Measurements from ENCODE around the gene ORAI3.
"Not testable (repeated sequence)": the region's sequence is repeated elsewhere in the genome, so short reads cannot be mapped to it uniquely, and the experiment has no call there.

ORAI3 gene

GRCh38 chr16:30926937-30927788 is 21.7 kb upstream of the ORAI3 start:
- no peaks in the 10 kb centered on the region for H3K9me3 ChIP-seq
- H3K27me3 ChIP-seq (ENCODE audit: low read depth) = no peaks in the 10 kb centered on the region
- H3K36me3 ChIP-seq (replicated peaks) = peaks cover 34% of the 10 kb centered on the region
- in situ Hi-C loops (cut with MboI; ENCODE audit: low sequenced_read_pairs) = no loop called here
- no peak overlapping the region for H3K4me3 ChIP-seq
- H3K4me1 ChIP-seq = no peaks in the 10 kb centered on the region; the same call in 1 of the 2 replicates
- no peak for DNase-seq (ENCODE audit: low spot score in 2 of 2)

- no peaks in the 10 kb centered on the region; the same call in 1 of the 2 replicates for H3K4me1 ChIP-seq
- no peak overlapping the region for H3K4me3 ChIP-seq
- peaks cover 37% of the 10 kb centered on the region for H3K36me3 ChIP-seq (replicated peaks)
- no peaks in the 10 kb centered on the region for H3K9me3 ChIP-seq
- in situ Hi-C loops (cut with MboI; ENCODE audit: low sequenced_read_pairs) = no loop called here
- H3K27me3 ChIP-seq (ENCODE audit: low read depth) = no peaks in the 10 kb centered on the region
- peak; percentile 59 to 80 for DNase-seq (ENCODE audit: low spot score in 2 of 2)
Measured at GRCh38 chr16:30927789-30928378, 21.0 kb upstream of the ORAI3 start.

GRCh38 chr16:30928390-30928789 is 20.5 kb upstream of the ORAI3 start:
- no peak for DNase-seq (ENCODE audit: low spot score in 2 of 2)
- Histone ChIP-seq H3K4me3 (no peak overlapping the region), H3K4me1 (no peaks in the 10 kb centered on the region; the same call in 1 of the 2 replicates), H3K9me3 (no peaks in the 10 kb centered on the region), H3K36me3 (replicated peaks) (peaks cover 41% of the 10 kb centered on the region), H3K27me3 (ENCODE audit: low read depth) (no peaks in the 10 kb centered on the region)
- in situ Hi-C loops (cut with MboI; ENCODE audit: low sequenced_read_pairs) = no loop called here

GRCh38 chr16:30929167-30929566 is 19.7 kb upstream of the ORAI3 start:
- H3K4me1 ChIP-seq = no peaks in the 10 kb centered on the region; the same call in 1 of the 2 replicates
- H3K27me3 ChIP-seq (ENCODE audit: low read depth) = no peaks in the 10 kb centered on the region
- peaks cover 41% of the 10 kb centered on the region for H3K36me3 ChIP-seq (replicated peaks)
- no peak for DNase-seq (ENCODE audit: low spot score in 2 of 2)
- no peak overlapping the region for H3K4me3 ChIP-seq
- no peaks in the 10 kb centered on the region for H3K9me3 ChIP-seq
- in situ Hi-C loops (cut with MboI; ENCODE audit: low sequenced_read_pairs) = no loop called here

- no peaks in the 10 kb centered on the region for H3K27me3 ChIP-seq (ENCODE audit: low read depth)
- no peaks in the 10 kb centered on the region for H3K4me1 ChIP-seq
- H3K4me3 ChIP-seq = no peak overlapping the region
- no peaks in the 10 kb centered on the region for H3K9me3 ChIP-seq
- no peak for DNase-seq (ENCODE audit: low spot score in 2 of 2)
- in situ Hi-C loops (cut with MboI; ENCODE audit: low sequenced_read_pairs) = no loop called here
- peaks cover 45% of the 10 kb centered on the region for H3K36me3 ChIP-seq (replicated peaks)
Measured at GRCh38 chr16:30930160-30930571, 18.7 kb upstream of the ORAI3 start.

- H3K9me3 ChIP-seq = no peaks in the 10 kb centered on the region
- no peak overlapping the region for H3K4me3 ChIP-seq
- no peak for DNase-seq (ENCODE audit: low spot score in 2 of 2)
- peaks cover 49% of the 10 kb centered on the region for H3K36me3 ChIP-seq (replicated peaks)
- H3K27me3 ChIP-seq (ENCODE audit: low read depth) = no peaks in the 10 kb centered on the region
- in situ Hi-C loops (cut with MboI; ENCODE audit: low sequenced_read_pairs) = no loop called here
- no peaks in the 10 kb centered on the region for H3K4me1 ChIP-seq
Measured at GRCh38 chr16:30931068-30931650, 17.7 kb upstream of the ORAI3 start.

- Histone ChIP-seq H3K36me3 (replicated peaks) (peaks cover 40% of the 10 kb centered on the region), H3K4me3 (no peak overlapping the region), H3K27me3 (ENCODE audit: low read depth) (no peaks in the 10 kb centered on the region), H3K4me1 (no peaks in the 10 kb centered on the region), H3K9me3 (no peaks in the 10 kb centered on the region)
- in situ Hi-C loops (cut with MboI; ENCODE audit: low sequenced_read_pairs) = no loop called here
- DNase-seq (ENCODE audit: low spot score in 2 of 2) = peak in 1 of 2 experiments; percentile 76
Measured at GRCh38 chr16:30934827-30935557, 13.9 kb upstream of the ORAI3 start.

DNA sequence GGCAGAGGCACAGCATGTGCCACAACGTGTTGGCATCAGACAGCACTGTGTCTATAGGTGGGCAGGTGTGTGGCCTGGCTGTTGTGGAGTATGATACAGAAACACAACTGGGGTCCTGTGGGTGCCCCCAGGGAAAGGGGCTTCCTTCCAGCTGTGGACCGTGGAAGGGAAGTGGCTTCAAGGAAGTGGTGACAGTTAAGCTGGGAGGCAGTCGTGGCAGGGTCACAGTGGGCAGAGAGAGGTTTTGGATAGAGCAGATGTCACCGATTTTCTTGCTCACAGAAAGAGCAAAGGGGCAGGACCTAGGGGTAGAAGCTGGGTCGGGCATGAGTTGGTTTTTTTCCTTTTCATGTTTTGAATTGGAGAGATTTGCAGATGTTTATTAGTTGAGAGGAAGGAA is 11.2 kb upstream of the ORAI3 start:
- H3K36me3 ChIP-seq (replicated peaks) = peaks cover 37% of the 10 kb centered on the region
- no peaks in the 10 kb centered on the region for H3K27me3 ChIP-seq (ENCODE audit: low read depth)

DNA sequence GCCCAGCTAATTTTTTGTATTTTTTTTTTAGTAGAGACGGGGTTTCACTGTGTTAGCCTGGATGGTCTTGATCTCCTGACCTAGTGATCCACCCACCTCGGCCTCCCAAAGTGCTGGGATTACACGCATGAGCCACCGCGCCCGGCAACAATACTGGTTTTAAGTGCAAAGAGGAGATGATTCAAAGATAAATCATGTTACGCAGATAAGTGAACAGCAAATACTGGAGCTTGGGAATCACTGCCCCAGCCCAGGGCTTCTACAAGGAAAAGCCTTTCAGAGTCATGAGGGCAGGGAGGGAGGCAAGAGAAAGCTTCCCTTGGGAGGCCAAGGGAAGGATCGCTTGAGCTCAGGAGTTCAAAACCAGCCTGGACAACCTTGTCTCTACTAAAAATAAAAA is 9.3 kb upstream of the ORAI3 start:
- DNase-seq (ENCODE audit: low spot score in 2 of 2); in situ Hi-C loops (cut with MboI; ENCODE audit: low sequenced_read_pairs); H3K4me1 ChIP-seq; H3K4me3 ChIP-seq; H3K9me3 ChIP-seq; H3K27me3 ChIP-seq (ENCODE audit: low read depth): not testable (repeated sequence)
- H3K36me3 ChIP-seq (replicated peaks) = peaks cover 43% of the 10 kb centered on the region

More for the DNA sequence above, 11.2 kb upstream of the ORAI3 start:
- DNase-seq (ENCODE audit: low spot score in 2 of 2) = no peak
- in situ Hi-C loops (cut with MboI; ENCODE audit: low sequenced_read_pairs) = no loop called here
- Histone ChIP-seq H3K4me1 (no peaks in the 10 kb centered on the region; the same call in 1 of the 2 replicates), H3K4me3 (no peak overlapping the region), H3K9me3 (no peaks in the 10 kb centered on the region)

DNA sequence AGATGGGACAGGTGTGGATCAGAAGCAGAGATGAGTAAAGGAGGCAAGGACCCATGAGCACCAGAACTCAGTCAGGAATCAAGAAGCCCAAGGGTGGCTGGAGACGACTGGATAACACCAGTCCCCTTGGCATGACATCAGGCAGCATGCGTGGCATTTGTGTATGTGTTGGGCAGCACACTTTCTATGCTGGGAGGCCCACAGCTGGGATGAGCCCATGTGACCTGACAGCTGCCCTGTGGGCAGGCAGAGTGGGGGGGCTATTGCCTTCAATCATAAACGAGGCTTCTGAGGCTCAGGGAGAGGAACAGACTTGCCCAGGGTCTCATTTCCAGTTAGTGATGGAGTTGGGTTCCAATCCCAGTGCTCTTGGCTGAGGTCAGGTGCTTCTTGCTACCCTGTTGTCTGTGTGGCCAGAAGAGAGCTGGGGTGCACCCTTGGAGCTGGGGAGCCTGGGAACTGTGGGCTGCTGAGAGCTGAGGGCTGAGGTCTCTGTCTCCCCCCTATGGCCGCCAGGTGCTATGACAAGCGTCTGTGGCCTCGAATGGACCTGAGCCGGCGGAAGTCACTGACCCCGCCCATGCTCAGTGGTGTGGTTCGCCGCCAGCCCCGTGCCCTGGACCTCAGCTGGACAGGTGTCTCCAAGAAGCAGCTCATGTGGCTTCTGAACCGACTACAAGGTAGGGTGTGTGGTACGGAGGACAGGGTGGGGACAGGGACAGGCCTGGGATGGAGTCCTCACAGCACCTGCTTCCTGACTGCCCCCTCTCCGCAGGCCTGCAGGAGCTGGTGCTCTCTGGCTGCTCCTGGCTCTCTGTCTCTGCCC is 7.1 kb upstream of the ORAI3 start:
- in situ Hi-C loops (cut with MboI; ENCODE audit: low sequenced_read_pairs) = no loop called here
- Histone ChIP-seq H3K36me3 (replicated peaks) (peaks cover 42% of the 10 kb centered on the region), H3K4me1 (no peaks in the 10 kb centered on the region; the same call in 1 of the 2 replicates), H3K4me3 (no peak overlapping the region), H3K9me3 (no peaks in the 10 kb centered on the region), H3K27me3 (ENCODE audit: low read depth) (no peaks in the 10 kb centered on the region)
- DNase-seq (ENCODE audit: low spot score in 2 of 2) = peak; percentile 63 to 84

- peaks cover 36% of the 10 kb centered on the region for H3K36me3 ChIP-seq (replicated peaks)
Measured at GRCh38 chr16:30942426-30942806, 6.5 kb upstream of the ORAI3 start.

DNA sequence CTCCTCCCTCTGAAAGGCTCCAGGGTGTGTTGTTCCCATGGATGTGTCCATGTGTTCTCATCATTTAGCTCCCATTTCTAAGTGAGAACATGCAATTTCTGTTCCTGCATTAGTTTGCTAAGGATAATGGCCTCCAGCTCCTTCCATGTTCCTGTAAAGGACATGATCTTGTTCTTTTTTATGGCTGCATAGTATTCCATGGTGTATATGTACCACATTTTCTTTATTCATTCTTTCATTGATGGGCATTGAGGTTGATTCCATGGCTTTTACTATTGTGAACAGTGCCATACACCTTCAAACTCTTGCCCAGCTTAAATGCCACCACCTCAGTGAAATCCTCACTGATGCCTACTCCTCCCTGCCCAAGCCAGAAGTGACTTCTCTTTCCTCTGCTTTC is 4.5 kb upstream of the ORAI3 start:
- Histone ChIP-seq H3K27me3 (ENCODE audit: low read depth) (no peaks in the 10 kb centered on the region), H3K9me3 (no peaks in the 10 kb centered on the region), H3K4me3 (no peak overlapping the region), H3K36me3 (replicated peaks) (peaks cover 40% of the 10 kb centered on the region), H3K4me1 (peaks cover 3% of the 10 kb centered on the region; the same call in 1 of the 2 replicates)
- no peak for DNase-seq (ENCODE audit: low spot score in 2 of 2)
- in situ Hi-C loops (cut with MboI; ENCODE audit: low sequenced_read_pairs) = no loop called here

More at GRCh38 chr16:30942426-30942806, 6.5 kb upstream of the ORAI3 start:
- H3K9me3 ChIP-seq = no peaks in the 10 kb centered on the region
- H3K4me3 ChIP-seq = no peak overlapping the region
- no peaks in the 10 kb centered on the region for H3K27me3 ChIP-seq (ENCODE audit: low read depth)
- no peaks in the 10 kb centered on the region; the same call in 1 of the 2 replicates for H3K4me1 ChIP-seq
- in situ Hi-C loops (cut with MboI; ENCODE audit: low sequenced_read_pairs) = no loop called here
- DNase-seq (ENCODE audit: low spot score in 2 of 2) = no peak
